HG03520 (cell line): ENCODE data around the gene DPYD.

Source experiments
- ATAC-seq: cut with Tn5 transposase; IDR thresholded peaks from one replicate; pipeline ENCODE4 v1.9.1; 2021; ENCODE audit warnings: mild to moderate bottlenecking, moderate library complexity; ENCODE audit not compliant: unreplicated experiment

The DPYD gene

DNA sequence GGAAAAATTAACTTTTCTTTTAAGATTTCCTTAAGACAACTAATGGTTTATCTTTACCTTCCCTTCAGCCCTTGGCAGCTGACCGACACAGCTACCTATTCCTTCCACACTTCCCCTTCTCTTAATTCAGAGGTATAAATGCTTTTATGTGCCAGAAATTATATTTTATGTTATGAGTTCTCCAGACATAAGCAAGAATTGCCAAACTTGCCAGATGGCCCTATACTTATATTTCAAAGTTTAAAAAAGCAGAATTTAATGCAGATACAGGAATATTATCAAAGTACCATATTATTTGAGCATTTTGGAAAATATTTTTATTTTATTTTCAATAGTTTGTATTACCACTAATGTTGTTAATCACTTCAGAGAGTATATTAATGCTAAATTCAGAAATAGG lies 754.2 kb downstream of the DPYD start:
- ATAC-seq: no peak

- no peak for ATAC-seq
These were observed 756.6 kb downstream of the DPYD start for GRCh38 chr1:97164276-97164639.

- ATAC-seq: peak; percentile 46
These were observed 757.1 kb downstream of the DPYD start for GRCh38 chr1:97163591-97164275.

DNA sequence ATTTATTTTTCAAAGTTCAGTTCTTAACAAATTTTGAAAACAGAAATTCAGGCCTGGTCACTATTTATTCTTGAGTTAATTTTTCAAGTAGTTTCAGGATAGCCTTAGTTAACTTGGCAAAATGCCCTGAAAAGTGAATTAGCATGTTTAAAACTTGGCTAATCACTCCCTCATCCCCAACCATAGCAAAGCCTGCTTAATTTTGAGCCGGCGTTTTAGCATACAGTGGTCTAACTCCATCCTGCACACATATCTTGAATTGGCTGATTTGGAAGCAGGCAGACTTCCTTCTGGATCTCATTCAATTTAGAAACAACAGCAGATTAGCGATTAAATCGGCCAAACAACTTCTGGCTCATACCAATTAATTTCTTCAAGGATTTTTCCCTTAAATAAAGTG lies 760.0 kb downstream of the DPYD start:
- no peak for ATAC-seq

- no peak for ATAC-seq
These were observed 761.5 kb downstream of the DPYD start for GRCh38 chr1:97159342-97159741.

GRCh38 chr1:97158691-97159096 lies 762.1 kb downstream of the DPYD start:
- no peak for ATAC-seq

DNA sequence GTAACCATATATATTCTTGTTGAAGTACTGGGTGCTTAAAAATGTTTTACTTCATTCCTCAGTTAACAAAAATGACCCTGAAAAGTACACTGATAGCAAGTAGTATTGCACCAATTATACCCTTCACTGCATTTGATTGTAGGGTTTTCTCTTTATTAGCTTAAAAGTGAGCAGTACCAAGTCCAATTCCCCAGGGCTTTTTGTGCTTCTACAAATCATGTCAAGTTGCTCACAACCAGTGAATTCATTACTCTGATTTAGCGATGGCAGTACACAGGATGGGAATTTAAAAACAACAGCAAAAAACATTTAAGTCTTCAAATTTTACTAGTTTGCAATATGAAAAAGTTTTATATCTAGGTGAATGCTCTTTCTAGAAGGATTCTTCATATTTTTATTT lies 762.8 kb downstream of the DPYD start:
- ATAC-seq: no peak

GRCh38 chr1:97151651-97152050 lies 769.2 kb downstream of the DPYD start:
- ATAC-seq: no peak

- no peak for ATAC-seq
These were observed 775.4 kb downstream of the DPYD start for GRCh38 chr1:97145321-97145956.

DNA sequence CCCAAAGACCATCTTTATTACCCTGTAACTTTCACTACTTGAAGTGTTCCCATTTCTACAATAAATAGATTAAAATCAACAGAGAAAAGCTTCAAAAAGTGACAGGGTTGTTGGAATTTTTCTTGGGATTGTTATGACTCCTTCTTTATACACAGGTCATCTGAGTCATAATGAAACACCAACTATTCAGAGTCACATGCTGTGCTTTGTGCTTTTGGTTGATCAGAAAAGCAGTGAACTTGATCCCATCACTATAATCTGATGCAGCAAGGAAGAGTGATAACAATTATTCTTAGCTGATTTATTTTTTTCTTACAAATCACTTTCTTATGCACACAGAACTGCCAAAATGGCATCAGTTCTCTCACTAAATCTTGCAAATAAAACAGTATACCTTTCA lies 776.3 kb downstream of the DPYD start:
- no peak for ATAC-seq

GRCh38 chr1:97143236-97143882 lies 777.5 kb downstream of the DPYD start:
- no peak for ATAC-seq

GRCh38 chr1:97140611-97141010 lies 780.2 kb downstream of the DPYD start:
- no peak for ATAC-seq

- ATAC-seq: no peak
These were observed 781.3 kb downstream of the DPYD start for GRCh38 chr1:97139512-97139911.

DNA sequence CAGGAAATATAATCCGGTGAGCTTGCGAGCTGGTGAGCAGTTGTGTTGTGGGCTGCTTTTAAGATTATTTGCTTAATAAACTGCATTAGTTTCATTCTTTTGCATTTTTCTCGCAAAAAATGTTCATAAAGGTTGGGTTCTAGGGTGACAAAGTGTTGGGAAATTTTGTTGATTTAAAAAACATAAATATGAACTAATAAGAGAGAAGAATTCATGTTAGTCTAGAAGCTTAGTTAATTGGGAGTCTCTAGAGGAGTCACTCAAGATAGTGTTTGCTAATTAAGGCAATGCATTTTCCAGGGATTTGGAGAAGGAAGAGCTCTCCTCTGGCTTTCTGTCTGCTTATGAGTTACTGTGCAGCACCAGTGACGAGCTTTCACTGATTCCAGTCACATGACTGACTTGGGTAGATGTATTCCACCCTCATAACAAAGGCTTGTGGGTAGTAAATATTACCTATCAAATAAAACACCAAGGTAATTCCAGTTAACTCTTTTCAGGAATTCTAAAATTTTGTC lies 782.3 kb downstream of the DPYD start:
- peak; percentile 37 for ATAC-seq

- ATAC-seq: peak; percentile 93
These were observed 782.8 kb downstream of the DPYD start for GRCh38 chr1:97137862-97138514.

DNA sequence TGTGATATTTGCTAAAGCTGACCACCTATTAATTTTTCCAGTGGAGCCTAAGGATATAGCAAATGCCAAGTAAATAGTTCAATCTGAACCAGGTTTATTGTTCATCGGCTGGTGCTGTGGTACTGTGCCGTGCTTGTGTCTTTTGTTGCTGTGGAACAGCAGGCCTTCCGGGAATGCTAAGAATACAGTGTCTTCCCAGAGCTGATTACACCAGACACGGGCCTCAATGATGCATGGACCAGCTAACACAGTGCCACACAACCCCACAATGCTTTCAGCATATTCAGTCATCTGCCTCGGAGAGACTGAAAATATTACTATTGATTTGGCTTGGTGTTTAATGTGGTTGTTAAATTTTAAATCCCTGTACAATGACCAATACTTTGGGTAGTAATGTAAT lies 783.8 kb downstream of the DPYD start:
- ATAC-seq: no peak

GRCh38 chr1:97135972-97136371 lies 784.9 kb downstream of the DPYD start:
- no peak for ATAC-seq

GRCh38 chr1:97128426-97128825 lies 792.4 kb downstream of the DPYD start:
- ATAC-seq: no peak

GRCh38 chr1:97123717-97124431 lies 797.0 kb downstream of the DPYD start:
- ATAC-seq: no peak

DNA sequence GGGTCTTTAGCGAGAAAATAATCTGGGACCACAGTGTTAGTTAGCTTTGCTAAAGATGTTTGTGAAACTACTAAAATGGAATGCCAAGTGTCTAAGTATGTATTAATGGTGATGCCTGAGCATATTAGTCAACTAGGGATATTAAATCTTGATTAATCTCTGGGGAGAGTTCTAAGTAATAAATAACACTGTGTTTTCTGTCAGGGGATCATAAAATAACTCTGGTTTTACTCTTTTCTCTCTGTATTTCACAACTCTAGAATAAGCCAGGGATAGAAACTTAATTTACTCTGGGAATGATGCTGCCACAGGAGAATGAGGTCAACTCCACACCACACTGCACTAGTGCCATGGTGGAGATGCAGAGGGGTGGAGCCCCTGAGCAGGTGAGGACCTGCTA lies 800.0 kb downstream of the DPYD start:
- no peak for ATAC-seq
